H7 (cell line): Measurements from ENCODE around the gene FMN2. TPM values are rescaled to one million over a fixed set of nuclear protein-coding genes. Genes with fewer than 3 reads are reported as not detected.

Source experiments
- DNase-seq: peaks from one replicate; pipeline ENCODE4 v3.0.0; 2012
- H3K27me3 ChIP-seq: 2 replicates; pipeline ENCODE4 v1.6.0; 2011; ENCODE audit warnings: mild to moderate bottlenecking, low read length; ENCODE audit not compliant: control insufficient read depth, insufficient read depth
- H3K36me3 ChIP-seq: replicated peaks from 2 replicates; pipeline ENCODE4 v1.5.1; 2011; ENCODE audit warnings: low read length; ENCODE audit not compliant: control insufficient read depth, insufficient read depth
- H3K4me3 ChIP-seq: 2 replicates; pipeline ENCODE4 v1.5.1; 2011; ENCODE audit warnings: low read depth, mild to moderate bottlenecking, control low read depth, low read length, moderate library complexity; ENCODE audit not compliant: insufficient read depth
- total RNA-seq: library from RNA; depleted of rRNA; stranded (reverse); fragments of >200 nt; shearing (Covaris generic); gene quantifications from 2 replicates; pipeline ENCODE4 v1.2.3, GENCODE V29; 2014

FMN2 gene
- total RNA-seq, 1 experiment from 2014 or later: 0.83 TPM

DNA sequence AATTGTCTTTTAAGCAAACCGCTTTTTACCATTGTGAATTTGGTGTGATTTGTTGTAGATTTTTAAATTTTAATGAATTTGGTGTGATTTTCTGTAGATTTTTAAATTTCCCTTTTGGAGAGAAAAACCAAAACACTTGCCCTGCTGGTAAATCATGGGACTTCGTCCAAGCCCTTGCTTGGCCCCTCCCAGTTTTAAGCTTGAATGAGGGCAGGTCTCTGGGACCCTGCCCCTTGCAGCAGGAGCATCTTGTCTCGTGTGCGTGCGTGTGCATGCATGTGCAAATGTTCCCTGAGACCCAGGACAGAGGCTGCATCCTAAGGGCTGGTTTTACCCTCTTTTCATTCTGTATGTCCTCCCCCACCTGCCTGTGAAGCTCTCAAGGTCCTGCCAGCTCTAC is 271.6 kb downstream of the FMN2 start:
- Histone ChIP-seq H3K4me3 (no peak overlapping the region), H3K36me3 (no peaks in the 10 kb centered on the region), H3K27me3 (no peaks in the 10 kb centered on the region)
- peak; percentile 5 for DNase-seq

DNA sequence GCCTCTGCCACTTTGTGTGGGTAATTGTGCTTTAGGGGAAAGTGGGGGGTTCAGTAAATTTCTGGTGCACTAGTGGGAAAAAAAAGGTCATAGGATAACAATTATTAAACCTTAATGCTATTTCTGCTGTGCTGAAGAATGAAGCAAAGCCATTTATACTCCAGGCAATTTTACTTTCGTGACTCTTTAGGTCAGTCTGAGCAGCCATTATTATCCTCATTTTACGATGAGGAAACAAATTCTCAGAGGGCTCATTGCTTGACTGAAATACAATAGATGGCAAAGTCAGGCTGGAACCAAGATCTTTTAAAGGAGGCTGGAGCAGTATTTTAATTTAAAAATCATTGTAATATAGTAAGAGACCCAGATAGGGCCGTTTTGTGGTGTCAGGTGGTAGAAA is 272.2 kb downstream of the FMN2 start:
- no peak overlapping the region for H3K4me3 ChIP-seq
- DNase-seq: no peak
- H3K27me3 ChIP-seq: no peaks in the 10 kb centered on the region
- no peaks in the 10 kb centered on the region for H3K36me3 ChIP-seq

- no peaks in the 10 kb centered on the region for H3K36me3 ChIP-seq
- no peak overlapping the region for H3K4me3 ChIP-seq
- H3K27me3 ChIP-seq: no peaks in the 10 kb centered on the region
Measured at GRCh38 chr1:240366636-240367035, 275.0 kb downstream of the FMN2 start.

GRCh38 chr1:240385551-240385950 is 293.9 kb downstream of the FMN2 start:
- Histone ChIP-seq H3K4me3 (no peak overlapping the region), H3K27me3 (no peaks in the 10 kb centered on the region), H3K36me3 (no peaks in the 10 kb centered on the region)
- no peak for DNase-seq

More at GRCh38 chr1:240366636-240367035, 275.0 kb downstream of the FMN2 start:
- DNase-seq: no peak

DNA sequence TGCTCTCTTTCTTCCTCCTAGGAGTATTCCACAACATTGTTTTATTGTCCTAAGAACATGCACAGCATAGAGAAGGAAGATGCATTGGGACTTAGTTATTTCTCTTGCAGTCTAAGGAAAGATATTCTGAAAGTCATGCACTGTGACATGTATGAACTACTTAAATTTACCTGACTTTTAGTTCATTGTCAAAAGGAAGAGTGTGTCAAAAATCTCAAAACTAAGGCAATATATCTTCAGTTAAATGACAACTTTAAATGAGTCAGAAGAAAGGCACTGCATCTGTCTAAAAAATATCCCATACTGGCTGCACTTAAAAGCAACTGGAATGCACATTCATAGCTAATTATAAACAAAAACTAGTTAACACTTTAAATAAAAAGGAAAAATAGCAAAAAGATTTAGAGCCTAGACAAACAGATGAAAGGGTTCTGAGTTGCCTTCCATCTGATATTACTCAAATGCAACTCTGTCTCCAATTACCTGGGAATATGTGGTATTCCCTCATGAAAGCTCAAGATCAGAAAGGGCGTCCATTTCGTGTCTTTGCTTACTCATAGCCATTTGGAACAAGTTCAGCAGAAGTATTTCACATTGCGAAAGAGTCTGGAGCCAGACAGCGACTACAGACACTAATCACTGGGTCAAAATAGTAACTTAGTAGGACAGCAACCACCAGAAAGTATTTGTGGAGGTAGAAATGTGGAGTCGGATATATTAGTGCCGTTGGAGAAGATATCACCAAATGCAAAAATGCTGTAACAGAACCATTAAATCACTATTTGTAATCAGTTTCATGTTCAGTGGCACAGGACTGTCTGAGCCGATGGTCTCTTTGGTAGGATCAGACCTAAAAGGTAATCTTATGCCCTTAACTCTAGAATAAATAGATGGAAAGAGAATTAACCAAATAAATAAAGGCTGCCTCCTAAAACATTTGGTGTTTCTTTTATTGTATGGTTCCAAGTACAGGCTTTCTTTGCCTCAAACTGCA is 294.6 kb downstream of the FMN2 start:
- Histone ChIP-seq H3K4me3 (no peak overlapping the region), H3K36me3 (no peaks in the 10 kb centered on the region)
- DNase-seq: no peak

GRCh38 chr1:240387051-240387450 is 295.4 kb downstream of the FMN2 start:
- Histone ChIP-seq H3K4me3 (no peak overlapping the region), H3K27me3 (no peaks in the 10 kb centered on the region), H3K36me3 (no peaks in the 10 kb centered on the region)
- no peak for DNase-seq

More for the DNA sequence above, 294.6 kb downstream of the FMN2 start:
- no peaks in the 10 kb centered on the region for H3K27me3 ChIP-seq

DNA sequence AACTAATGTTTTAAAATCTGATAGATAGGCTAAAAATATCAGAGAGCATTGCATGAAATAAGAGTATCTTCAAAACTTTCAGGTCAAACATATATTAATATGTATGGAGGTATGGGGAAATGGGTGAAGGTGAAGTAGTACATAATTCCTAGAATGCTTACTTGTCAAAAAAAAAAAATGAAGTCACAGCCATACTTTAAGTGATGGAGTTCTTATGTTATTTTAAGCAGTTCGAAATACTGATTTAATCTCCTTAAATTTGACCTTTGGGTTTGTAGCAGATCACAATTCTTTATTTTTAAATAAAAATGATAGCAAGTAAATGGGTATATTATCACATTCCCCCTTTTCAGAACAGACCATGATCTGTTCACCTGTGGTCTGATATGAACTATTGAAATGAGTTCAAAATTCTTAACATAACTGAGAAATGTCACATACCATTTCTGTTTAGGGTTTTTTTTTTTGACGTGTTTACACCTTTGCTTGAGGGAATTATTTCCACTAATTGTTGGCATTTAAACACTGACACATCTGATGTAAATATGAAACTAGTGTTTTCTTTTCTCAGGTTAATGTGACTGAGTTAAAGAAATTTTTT is 300.1 kb downstream of the FMN2 start:
- no peaks in the 10 kb centered on the region for H3K36me3 ChIP-seq
- no peak overlapping the region for H3K4me3 ChIP-seq
- no peaks in the 10 kb centered on the region for H3K27me3 ChIP-seq
- DNase-seq: no peak

GRCh38 chr1:240394353-240394752 is 302.7 kb downstream of the FMN2 start:
- Histone ChIP-seq H3K4me3 (no peak overlapping the region), H3K27me3 (no peaks in the 10 kb centered on the region), H3K36me3 (no peaks in the 10 kb centered on the region)
- no peak for DNase-seq

DNA sequence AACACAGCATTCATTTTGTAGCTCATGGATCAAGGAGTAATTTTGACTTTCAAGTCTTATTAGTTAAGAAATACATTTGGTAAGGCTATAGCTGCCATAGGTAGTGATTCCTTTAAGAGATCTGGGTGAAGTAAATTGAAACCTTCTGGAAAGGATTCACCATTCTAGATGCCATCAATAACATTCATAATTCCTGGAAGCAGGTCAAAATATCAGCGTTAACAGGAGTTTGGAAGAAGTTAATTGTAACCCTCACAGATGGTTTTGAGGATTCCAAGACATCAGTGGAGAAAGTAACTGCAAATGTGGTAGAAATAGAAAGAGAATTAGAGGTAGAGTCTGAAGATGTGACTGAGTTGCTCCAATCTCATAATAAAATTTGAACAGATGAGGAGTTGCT is 303.7 kb downstream of the FMN2 start:
- H3K27me3 ChIP-seq: no peaks in the 10 kb centered on the region
- DNase-seq: no peak
- no peak overlapping the region for H3K4me3 ChIP-seq
- H3K36me3 ChIP-seq: no peaks in the 10 kb centered on the region

GRCh38 chr1:240399381-240399780 is 307.7 kb downstream of the FMN2 start:
- DNase-seq: no peak

DNA sequence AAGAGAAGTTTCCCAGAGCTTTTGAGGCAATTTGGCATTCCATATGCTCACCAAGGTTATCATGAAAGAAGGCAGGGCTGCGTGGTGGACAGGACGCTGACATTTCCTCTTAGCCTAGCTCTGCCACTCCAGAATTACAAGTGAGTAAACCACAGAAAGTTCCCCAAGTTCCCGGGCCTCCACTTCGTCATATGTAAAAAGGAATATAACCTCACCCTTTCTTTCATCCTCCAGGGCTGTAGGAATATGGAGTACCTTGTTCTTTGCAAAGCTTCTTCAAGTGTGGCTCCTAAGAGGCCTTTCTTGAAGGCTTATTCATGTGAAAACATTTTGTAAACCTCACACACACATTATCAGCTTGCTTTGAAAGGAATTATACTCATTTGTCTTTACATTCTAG is 310.0 kb downstream of the FMN2 start:
- Histone ChIP-seq H3K27me3 (no peaks in the 10 kb centered on the region), H3K36me3 (no peaks in the 10 kb centered on the region), H3K4me3 (no peak overlapping the region)
- DNase-seq: no peak

More at GRCh38 chr1:240399381-240399780, 307.7 kb downstream of the FMN2 start:
- H3K27me3 ChIP-seq: no peaks in the 10 kb centered on the region
- H3K36me3 ChIP-seq: no peaks in the 10 kb centered on the region
- H3K4me3 ChIP-seq: no peak overlapping the region

- Histone ChIP-seq H3K27me3 (no peaks in the 10 kb centered on the region), H3K4me3 (no peak overlapping the region), H3K36me3 (no peaks in the 10 kb centered on the region)
- no peak for DNase-seq
Measured at GRCh38 chr1:240402326-240402725, 310.6 kb downstream of the FMN2 start.

DNA sequence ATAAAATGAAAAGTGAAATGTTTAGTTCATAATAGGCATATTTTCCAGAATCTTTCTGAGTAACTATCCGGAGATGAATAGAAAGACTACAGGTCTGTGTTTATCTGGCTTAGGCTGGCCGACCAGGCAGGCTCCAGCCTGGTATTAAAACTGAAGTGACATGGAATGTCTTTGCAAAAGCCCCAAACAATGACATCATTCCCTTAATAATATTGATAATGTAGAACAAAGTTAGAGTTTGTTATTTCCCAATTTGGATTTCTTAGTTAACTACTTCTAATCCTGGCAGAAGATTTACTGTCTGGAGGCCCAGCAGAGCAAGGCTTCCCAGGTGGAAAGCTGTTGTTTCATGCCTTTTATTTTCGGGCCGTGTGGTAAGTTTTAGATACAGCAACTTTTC is 312.6 kb downstream of the FMN2 start:
- Histone ChIP-seq H3K4me3 (no peak overlapping the region), H3K36me3 (no peaks in the 10 kb centered on the region), H3K27me3 (no peaks in the 10 kb centered on the region)
- DNase-seq: no peak

DNA sequence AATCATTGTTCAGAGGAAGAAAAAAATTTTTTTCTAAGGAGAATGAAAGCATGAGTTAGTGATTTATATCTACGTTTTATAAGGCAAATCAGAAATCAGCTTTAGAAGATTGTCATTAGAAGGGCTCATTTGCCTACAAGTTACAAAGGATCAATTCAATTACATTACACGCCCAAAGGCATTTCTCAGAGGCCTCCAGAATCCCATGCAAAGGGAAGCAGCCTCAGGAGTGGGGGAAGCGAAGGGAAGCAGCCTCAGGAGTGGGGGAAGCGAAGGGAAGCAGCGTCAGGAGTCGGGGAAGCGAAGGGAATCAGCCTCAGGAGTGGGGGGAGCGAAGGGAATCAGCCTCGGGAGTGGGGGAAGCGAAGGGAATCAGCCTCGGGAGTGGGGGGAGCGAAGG is 314.1 kb downstream of the FMN2 start:
- DNase-seq: no peak
- no peaks in the 10 kb centered on the region for H3K36me3 ChIP-seq
- H3K27me3 ChIP-seq: no peaks in the 10 kb centered on the region
- H3K4me3 ChIP-seq: no peak overlapping the region

- Histone ChIP-seq H3K4me3 (no peak overlapping the region), H3K27me3 (no peaks in the 10 kb centered on the region), H3K36me3 (no peaks in the 10 kb centered on the region)
- DNase-seq: no peak
Measured at GRCh38 chr1:240407407-240407806, 315.7 kb downstream of the FMN2 start.
